ENCODE results near the gene CYB561D2. TPM values are rescaled to one million over a fixed set of nuclear protein-coding genes. Genes with fewer than 3 reads are reported as not detected.

Gene CYB561D2
- total and polyA plus RNA-seq, 10 of the 15 experiments (the other 5 are each of a cell fraction or from before 2014, with no cell fraction given), result 7.6 to 39.2 (median 18.8) TPM

DNA sequence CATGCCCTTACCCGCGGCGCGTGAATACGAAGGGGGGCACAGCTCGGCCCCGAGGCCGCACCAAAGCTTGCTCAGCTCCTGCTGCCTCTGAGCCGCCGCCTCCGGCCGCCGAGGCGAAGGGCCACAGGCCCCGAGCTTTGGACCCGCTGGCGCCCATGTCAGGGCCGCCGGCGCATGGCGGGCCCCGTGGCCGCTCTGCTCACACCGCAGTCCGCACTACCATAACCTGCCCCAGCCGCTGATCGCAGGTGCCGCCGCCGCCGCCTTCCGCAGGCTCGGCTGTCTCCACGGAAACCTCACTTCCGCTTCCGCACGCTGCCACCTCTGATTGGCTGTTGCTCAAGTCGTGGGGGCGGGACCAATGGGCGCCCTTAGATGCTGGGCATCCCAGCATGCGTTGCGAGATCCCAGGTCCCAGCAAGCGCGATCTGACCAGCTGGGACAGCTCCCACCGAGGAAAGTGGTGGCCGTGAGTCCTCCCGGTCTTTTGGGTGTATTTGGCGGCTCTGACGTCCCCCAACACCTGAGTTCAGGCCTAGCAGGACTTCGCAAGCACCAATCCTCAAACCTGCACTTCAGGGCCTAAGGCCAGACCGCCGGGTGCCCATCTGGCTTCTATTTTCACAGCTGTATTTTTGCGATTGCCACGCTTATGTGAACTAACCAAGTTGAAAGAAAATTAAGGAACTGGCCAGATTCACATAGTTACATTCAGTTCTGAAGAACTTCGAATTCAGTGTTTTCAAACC is 22.5 kb upstream of the CYB561D2 start, which contains the start of gene TUSC2 (continued):
- TF ChIP-seq, protein P1, sequence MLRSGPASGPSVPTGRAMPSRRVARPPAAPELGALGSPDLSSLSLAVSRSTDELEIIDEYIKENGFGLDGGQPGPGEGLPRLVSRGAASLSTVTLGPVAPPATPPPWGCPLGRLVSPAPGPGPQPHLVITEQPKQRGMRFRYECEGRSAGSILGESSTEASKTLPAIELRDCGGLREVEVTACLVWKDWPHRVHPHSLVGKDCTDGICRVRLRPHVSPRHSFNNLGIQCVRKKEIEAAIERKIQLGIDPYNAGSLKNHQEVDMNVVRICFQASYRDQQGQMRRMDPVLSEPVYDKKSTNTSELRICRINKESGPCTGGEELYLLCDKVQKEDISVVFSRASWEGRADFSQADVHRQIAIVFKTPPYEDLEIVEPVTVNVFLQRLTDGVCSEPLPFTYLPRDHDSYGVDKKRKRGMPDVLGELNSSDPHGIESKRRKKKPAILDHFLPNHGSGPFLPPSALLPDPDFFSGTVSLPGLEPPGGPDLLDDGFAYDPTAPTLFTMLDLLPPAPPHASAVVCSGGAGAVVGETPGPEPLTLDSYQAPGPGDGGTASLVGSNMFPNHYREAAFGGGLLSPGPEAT (IDR thresholded peaks at IDR 0.05; ENCODE audit: low read depth), result peak; percentile 76
- TF ChIP-seq, protein P2, sequence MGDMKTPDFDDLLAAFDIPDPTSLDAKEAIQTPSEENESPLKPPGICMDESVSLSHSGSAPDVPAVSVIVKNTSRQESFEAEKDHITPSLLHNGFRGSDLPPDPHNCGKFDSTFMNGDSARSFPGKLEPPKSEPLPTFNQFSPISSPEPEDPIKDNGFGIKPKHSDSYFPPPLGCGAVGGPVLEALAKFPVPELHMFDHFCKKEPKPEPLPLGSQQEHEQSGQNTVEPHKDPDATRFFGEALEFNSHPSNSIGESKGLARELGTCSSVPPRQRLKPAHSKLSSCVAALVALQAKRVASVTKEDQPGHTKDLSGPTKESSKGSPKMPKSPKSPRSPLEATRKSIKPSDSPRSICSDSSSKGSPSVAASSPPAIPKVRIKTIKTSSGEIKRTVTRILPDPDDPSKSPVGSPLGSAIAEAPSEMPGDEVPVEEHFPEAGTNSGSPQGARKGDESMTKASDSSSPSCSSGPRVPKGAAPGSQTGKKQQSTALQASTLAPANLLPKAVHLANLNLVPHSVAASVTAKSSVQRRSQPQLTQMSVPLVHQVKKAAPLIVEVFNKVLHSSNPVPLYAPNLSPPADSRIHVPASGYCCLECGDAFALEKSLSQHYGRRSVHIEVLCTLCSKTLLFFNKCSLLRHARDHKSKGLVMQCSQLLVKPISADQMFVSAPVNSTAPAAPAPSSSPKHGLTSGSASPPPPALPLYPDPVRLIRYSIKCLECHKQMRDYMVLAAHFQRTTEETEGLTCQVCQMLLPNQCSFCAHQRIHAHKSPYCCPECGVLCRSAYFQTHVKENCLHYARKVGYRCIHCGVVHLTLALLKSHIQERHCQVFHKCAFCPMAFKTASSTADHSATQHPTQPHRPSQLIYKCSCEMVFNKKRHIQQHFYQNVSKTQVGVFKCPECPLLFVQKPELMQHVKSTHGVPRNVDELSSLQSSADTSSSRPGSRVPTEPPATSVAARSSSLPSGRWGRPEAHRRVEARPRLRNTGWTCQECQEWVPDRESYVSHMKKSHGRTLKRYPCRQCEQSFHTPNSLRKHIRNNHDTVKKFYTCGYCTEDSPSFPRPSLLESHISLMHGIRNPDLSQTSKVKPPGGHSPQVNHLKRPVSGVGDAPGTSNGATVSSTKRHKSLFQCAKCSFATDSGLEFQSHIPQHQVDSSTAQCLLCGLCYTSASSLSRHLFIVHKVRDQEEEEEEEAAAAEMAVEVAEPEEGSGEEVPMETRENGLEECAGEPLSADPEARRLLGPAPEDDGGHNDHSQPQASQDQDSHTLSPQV (IDR thresholded peaks at IDR 0.05), result no peak
- TF ChIP-seq LARP7 (IDR thresholded peaks at IDR 0.05) (peak; percentile 78), RCOR1 (conservative IDR thresholded peaks at IDR 0.05; ENCODE audit: low read depth, low read length) (no peak), FOXK2 (IDR thresholded peaks at IDR 0.05) (no peak), SREBF1 (IDR thresholded peaks at IDR 0.05; ENCODE audit: low read length) (no peak), BACH1 (IDR thresholded peaks at IDR 0.05; ENCODE audit: borderline replicate concordance) (peak; percentile 31; the same call in 1 of the 2 replicates), ASH2L (IDR thresholded peaks at IDR 0.05; ENCODE audit: borderline replicate concordance, low read depth) (no peak), NFIC (IDR thresholded peaks at IDR 0.05; ENCODE audit: low read depth, low read length) (no peak), ZNF384 (IDR thresholded peaks at IDR 0.05; ENCODE audit: borderline replicate concordance, low read depth, low read length) (no peak), HDAC2 (IDR thresholded peaks at IDR 0.05) (no peak), NRF1 (conservative IDR thresholded peaks at IDR 0.05; ENCODE audit: low read depth, low read length) (no peak)
- TF ChIP-seq, protein P3, sequence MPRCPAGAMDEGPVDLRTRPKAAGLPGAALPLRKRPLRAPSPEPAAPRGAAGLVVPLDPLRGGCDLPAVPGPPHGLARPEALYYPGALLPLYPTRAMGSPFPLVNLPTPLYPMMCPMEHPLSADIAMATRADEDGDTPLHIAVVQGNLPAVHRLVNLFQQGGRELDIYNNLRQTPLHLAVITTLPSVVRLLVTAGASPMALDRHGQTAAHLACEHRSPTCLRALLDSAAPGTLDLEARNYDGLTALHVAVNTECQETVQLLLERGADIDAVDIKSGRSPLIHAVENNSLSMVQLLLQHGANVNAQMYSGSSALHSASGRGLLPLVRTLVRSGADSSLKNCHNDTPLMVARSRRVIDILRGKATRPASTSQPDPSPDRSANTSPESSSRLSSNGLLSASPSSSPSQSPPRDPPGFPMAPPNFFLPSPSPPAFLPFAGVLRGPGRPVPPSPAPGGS (IDR thresholded peaks at IDR 0.05; ENCODE audit: borderline replicate concordance, insufficient read depth, low read depth, low read length, poor library complexity, severe bottlenecking), result peak; percentile 10
- TF ChIP-seq, protein P4, sequence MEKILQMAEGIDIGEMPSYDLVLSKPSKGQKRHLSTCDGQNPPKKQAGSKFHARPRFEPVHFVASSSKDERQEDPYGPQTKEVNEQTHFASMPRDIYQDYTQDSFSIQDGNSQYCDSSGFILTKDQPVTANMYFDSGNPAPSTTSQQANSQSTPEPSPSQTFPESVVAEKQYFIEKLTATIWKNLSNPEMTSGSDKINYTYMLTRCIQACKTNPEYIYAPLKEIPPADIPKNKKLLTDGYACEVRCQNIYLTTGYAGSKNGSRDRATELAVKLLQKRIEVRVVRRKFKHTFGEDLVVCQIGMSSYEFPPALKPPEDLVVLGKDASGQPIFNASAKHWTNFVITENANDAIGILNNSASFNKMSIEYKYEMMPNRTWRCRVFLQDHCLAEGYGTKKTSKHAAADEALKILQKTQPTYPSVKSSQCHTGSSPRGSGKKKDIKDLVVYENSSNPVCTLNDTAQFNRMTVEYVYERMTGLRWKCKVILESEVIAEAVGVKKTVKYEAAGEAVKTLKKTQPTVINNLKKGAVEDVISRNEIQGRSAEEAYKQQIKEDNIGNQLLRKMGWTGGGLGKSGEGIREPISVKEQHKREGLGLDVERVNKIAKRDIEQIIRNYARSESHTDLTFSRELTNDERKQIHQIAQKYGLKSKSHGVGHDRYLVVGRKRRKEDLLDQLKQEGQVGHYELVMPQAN (conservative IDR thresholded peaks at IDR 0.05), result peak; percentile 95

Measured in GM12878 (cell line).